HG02943 (cell line): ENCODE results near the gene ANKRD66.
"Not testable (repeated sequence)": the region's sequence is repeated elsewhere in the genome, so short reads cannot be mapped to it uniquely, and the experiment has no call there.

Experiments used
- ATAC-seq: cut with Tn5 transposase; IDR thresholded peaks from one replicate; pipeline ENCODE4 v1.9.1; 2021; ENCODE audit warnings: mild to moderate bottlenecking, low read depth, moderate library complexity; ENCODE audit not compliant: unreplicated experiment

The ANKRD66 gene

GRCh38 chr6:46749731-46750130 is 3.0 kb downstream of the ANKRD66 start:
- ATAC-seq, result no peak

- ATAC-seq, result no peak
Observed at GRCh38 chr6:46751658-46752057, 4.9 kb downstream of the ANKRD66 start.

- ATAC-seq, result no peak
Observed at GRCh38 chr6:46755865-46756264, 9.1 kb downstream of the ANKRD66 start.

- no peak for ATAC-seq
Observed at GRCh38 chr6:46756469-46757213, 9.9 kb downstream of the ANKRD66 start.

- no peak for ATAC-seq
Observed at GRCh38 chr6:46757214-46757596, 10.5 kb downstream of the ANKRD66 start.

- ATAC-seq, result no peak
Observed at GRCh38 chr6:46758960-46759753, 12.4 kb downstream of the ANKRD66 start.

GRCh38 chr6:46760925-46761324 is 14.2 kb downstream of the ANKRD66 start:
- no peak for ATAC-seq

- ATAC-seq, result no peak
Observed at GRCh38 chr6:46763466-46763865, 16.7 kb downstream of the ANKRD66 start.

- not testable (repeated sequence) for ATAC-seq
Observed at GRCh38 chr6:46764280-46764679, 17.5 kb downstream of the ANKRD66 start.

- no peak for ATAC-seq
Observed at GRCh38 chr6:46764961-46765360, 18.2 kb downstream of the ANKRD66 start.

GRCh38 chr6:46772016-46772415 is 25.3 kb downstream of the ANKRD66 start:
- no peak for ATAC-seq

GRCh38 chr6:46772762-46773161 is 26.0 kb downstream of the ANKRD66 start:
- no peak for ATAC-seq

GRCh38 chr6:46773201-46773855 is 26.6 kb downstream of the ANKRD66 start:
- no peak for ATAC-seq

- not testable (repeated sequence) for ATAC-seq
Observed at GRCh38 chr6:46774736-46775135, 28.0 kb downstream of the ANKRD66 start.

GRCh38 chr6:46776070-46776712 is 29.5 kb downstream of the ANKRD66 start:
- ATAC-seq, result no peak

GRCh38 chr6:46777476-46778346 is 31.0 kb downstream of the ANKRD66 start:
- no peak for ATAC-seq

- ATAC-seq, result no peak
Observed at GRCh38 chr6:46781478-46782378, 35.0 kb downstream of the ANKRD66 start.

- ATAC-seq, result no peak
Observed at GRCh38 chr6:46784535-46784934, 37.8 kb downstream of the ANKRD66 start.
